Transverse colon (tissue), 4 donors: ENCODE data around the gene PROSER3.

ENCODE experiments used
- EP300 ChIP-seq: sonication (generic); formaldehyde crosslinking; IDR thresholded peaks from one replicate; pipeline ENCODE4 v1.6.1; 2017; ENCODE audit warnings: antibody characterized with exemption, low read depth
- POLR2A ChIP-seq: fragments of 450-650 bp; IDR thresholded peaks from one replicate; pipeline ENCODE4 v1.6.1; 2016; ENCODE audit warnings: antibody characterized with exemption, mild to moderate bottlenecking, moderate library complexity
- POLR2AphosphoS5 ChIP-seq, 3 donors: sonication (generic); formaldehyde crosslinking; IDR thresholded peaks; one replicate each; pipeline ENCODE4 v1.6.1; 2016; ENCODE audit warnings: antibody characterized with exemption in 3 of 3
- TF ChIP-seq, protein P1 (sequence below), 5 experiments: fragments of 200-600 bp in 3 of 5; fragments of 450-650 bp in 2 of 5; sonication (generic) in 3 of 5; IDR thresholded peaks; 1 replicate in 2 of 5; 2 replicates in 3 of 5; pipeline ENCODE4 v1.5.1; 2016 to 2017; ENCODE audit warnings: antibody characterized with exemption in 5 of 5, inconsistent platforms in 3 of 5, mild to moderate bottlenecking in 2 of 5, moderate library complexity in 1 of 5

DNA sequence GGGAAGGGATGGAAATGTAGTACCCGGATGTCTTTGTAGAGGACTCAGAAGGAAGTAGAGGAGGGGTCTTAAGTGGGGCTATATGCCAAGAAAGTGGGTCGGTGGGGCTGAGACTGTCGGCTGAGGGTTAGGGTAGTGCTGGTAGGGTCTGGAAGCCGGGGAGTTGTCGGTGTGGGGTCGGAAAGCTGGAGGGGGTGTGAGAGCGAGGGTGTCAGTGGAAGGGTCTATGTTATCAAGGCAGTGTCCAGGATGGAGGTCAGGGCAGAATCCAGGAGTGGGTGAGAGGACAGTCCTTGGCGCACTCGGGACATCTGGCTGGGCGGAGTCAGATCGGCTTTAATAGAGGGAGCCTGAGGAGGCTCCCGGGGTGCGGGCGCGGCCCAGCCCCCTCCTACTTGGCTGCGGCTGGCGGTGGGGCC lies 2.8 kb upstream of the PROSER3 start:
- TF ChIP-seq, protein P1, sequence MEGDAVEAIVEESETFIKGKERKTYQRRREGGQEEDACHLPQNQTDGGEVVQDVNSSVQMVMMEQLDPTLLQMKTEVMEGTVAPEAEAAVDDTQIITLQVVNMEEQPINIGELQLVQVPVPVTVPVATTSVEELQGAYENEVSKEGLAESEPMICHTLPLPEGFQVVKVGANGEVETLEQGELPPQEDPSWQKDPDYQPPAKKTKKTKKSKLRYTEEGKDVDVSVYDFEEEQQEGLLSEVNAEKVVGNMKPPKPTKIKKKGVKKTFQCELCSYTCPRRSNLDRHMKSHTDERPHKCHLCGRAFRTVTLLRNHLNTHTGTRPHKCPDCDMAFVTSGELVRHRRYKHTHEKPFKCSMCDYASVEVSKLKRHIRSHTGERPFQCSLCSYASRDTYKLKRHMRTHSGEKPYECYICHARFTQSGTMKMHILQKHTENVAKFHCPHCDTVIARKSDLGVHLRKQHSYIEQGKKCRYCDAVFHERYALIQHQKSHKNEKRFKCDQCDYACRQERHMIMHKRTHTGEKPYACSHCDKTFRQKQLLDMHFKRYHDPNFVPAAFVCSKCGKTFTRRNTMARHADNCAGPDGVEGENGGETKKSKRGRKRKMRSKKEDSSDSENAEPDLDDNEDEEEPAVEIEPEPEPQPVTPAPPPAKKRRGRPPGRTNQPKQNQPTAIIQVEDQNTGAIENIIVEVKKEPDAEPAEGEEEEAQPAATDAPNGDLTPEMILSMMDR (IDR thresholded peaks at IDR 0.05) = no peak
- TF ChIP-seq POLR2AphosphoS5 (IDR thresholded peaks at IDR 0.05) (no peak), POLR2A (no peak), EP300 (no peak)
